Measurements from ENCODE around the gene LIG3.
"Not testable (repeated sequence)": the region's sequence is repeated elsewhere in the genome, so short reads cannot be mapped to it uniquely, and the experiment has no call there.

Gene LIG3

DNA sequence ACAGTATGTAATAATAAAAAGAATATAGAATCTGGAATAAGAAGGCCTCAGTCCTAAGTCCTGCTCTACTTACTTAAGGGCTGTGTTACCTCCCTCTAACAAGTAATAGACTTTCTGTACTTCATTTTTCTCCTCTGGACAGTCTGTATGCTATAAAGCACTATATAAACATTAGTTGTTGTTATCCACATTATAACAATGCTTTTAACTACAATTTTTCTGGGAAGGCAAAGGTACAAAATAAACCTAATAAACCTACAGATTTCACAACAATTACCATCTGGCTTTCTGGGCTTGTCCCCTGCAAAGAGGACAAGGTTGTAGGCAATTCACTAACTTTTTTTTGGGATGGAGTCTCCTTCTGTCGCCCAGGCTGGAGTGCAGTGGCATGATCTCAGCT, 50.5 kb downstream of the LIG3 start:
- Histone ChIP-seq H3K4me3 (ENCODE audit: insufficient read depth, low read depth, low read length, poor library complexity, severe bottlenecking) (no peak overlapping the region), H3K27ac (ENCODE audit: insufficient read depth, low read length, poor library complexity, severe bottlenecking) (no peak overlapping the region), H3K27me3 (replicated peaks; ENCODE audit: control insufficient read depth, insufficient read depth, low read length, poor library complexity, severe bottlenecking) (no peaks in the 10 kb centered on the region), H3K36me3 (ENCODE audit: control insufficient read depth, insufficient read depth, low read length) (peaks cover 7% of the 10 kb centered on the region), H3K9me3 (ENCODE audit: control insufficient read depth, low read length) (no peaks in the 10 kb centered on the region), H3K4me1 (ENCODE audit: control insufficient read depth, insufficient read depth, low read length, poor library complexity, severe bottlenecking) (no peaks in the 10 kb centered on the region)
- DNase-seq, result no peak

DNA sequence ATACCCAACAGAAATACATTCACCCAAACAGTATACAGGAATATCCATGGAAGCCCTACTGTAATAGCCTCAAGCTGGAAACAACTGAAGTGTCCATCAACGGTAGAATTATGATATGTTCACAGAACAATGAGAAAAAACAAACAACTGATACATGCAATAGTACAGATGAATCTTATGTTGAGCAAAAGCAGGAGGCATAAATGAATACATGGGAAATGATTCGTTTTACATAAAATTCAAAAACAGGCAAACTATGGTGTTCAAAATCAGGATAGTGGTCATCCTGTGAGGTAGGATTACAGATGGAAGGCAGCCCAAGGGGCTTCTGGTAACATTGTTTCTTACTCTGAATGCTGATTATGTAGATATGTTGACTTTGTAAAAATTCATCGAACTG, 58.1 kb downstream of the LIG3 start:
- peaks cover 6% of the 10 kb centered on the region for H3K4me1 ChIP-seq (ENCODE audit: control insufficient read depth, insufficient read depth, low read length, poor library complexity, severe bottlenecking)
- no peak for DNase-seq
- no peaks in the 10 kb centered on the region for H3K27me3 ChIP-seq (replicated peaks; ENCODE audit: control insufficient read depth, insufficient read depth, low read length, poor library complexity, severe bottlenecking)
- H3K36me3 ChIP-seq (ENCODE audit: control insufficient read depth, insufficient read depth, low read length), result peaks cover 7% of the 10 kb centered on the region
- no peak overlapping the region for H3K27ac ChIP-seq (ENCODE audit: insufficient read depth, low read length, poor library complexity, severe bottlenecking)
- no peaks in the 10 kb centered on the region for H3K9me3 ChIP-seq (ENCODE audit: control insufficient read depth, low read length)
- no peak overlapping the region for H3K4me3 ChIP-seq (ENCODE audit: insufficient read depth, low read depth, low read length, poor library complexity, severe bottlenecking)

DNA sequence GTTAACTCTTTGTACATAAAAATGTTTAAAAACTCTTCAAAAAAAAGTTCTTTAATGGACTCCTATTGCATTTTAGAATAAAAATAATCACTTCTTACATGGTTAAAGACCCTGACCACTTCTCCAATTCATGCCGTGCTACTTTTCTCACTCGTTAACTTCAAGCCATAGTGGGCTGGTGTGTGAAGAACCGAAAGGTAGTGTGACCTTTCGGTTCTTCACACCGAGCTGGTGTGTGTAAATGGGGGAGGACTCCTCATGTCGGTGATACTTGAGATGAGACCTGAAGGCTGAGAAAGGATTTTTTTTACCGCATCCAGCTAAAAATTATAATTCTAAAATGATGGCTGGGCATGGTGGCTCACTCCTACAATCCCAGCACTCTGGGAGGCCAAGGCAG, 61.1 kb downstream of the LIG3 start:
- no peaks in the 10 kb centered on the region for H3K9me3 ChIP-seq (ENCODE audit: control insufficient read depth, low read length)
- H3K4me3 ChIP-seq (ENCODE audit: insufficient read depth, low read depth, low read length, poor library complexity, severe bottlenecking), result no peak overlapping the region

DNA sequence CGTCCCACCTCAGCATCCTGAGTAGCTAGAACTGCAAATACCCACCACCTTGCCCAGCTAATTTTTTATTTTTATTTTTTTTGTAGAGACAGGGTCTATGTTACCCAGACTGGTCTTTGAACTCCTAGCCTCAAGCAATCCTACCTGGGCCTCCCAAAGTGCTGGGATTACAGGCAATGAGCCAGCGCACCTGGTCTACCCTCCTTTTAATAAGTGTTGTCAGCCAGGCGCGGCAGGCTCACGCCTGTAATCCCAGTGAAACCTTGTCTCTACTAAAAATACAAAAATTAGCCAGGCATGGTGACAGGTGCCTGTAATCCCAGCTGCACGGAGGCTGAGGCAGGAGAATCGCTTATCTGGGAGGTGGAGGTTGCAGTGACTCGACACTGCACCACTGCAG, 63.9 kb downstream of the LIG3 start:
- Histone ChIP-seq H3K27ac (ENCODE audit: insufficient read depth, low read length, poor library complexity, severe bottlenecking) (peak overlapping the region; percentile 82), H3K27me3 (replicated peaks; ENCODE audit: control insufficient read depth, insufficient read depth, low read length, poor library complexity, severe bottlenecking) (no peaks in the 10 kb centered on the region), H3K4me1 (ENCODE audit: control insufficient read depth, insufficient read depth, low read length, poor library complexity, severe bottlenecking) (peaks cover 54% of the 10 kb centered on the region), H3K36me3 (ENCODE audit: control insufficient read depth, insufficient read depth, low read length) (peaks cover 7% of the 10 kb centered on the region), H3K9me3 (ENCODE audit: control insufficient read depth, low read length) (no peaks in the 10 kb centered on the region), H3K4me3 (ENCODE audit: insufficient read depth, low read depth, low read length, poor library complexity, severe bottlenecking) (no peak overlapping the region)
- no peak for DNase-seq

More for the DNA sequence above, 61.1 kb downstream of the LIG3 start:
- DNase-seq, result no peak
- Histone ChIP-seq H3K27me3 (replicated peaks; ENCODE audit: control insufficient read depth, insufficient read depth, low read length, poor library complexity, severe bottlenecking) (no peaks in the 10 kb centered on the region), H3K4me1 (ENCODE audit: control insufficient read depth, insufficient read depth, low read length, poor library complexity, severe bottlenecking) (peaks cover 31% of the 10 kb centered on the region), H3K27ac (ENCODE audit: insufficient read depth, low read length, poor library complexity, severe bottlenecking) (no peak overlapping the region), H3K36me3 (ENCODE audit: control insufficient read depth, insufficient read depth, low read length) (peaks cover 7% of the 10 kb centered on the region)

DNA sequence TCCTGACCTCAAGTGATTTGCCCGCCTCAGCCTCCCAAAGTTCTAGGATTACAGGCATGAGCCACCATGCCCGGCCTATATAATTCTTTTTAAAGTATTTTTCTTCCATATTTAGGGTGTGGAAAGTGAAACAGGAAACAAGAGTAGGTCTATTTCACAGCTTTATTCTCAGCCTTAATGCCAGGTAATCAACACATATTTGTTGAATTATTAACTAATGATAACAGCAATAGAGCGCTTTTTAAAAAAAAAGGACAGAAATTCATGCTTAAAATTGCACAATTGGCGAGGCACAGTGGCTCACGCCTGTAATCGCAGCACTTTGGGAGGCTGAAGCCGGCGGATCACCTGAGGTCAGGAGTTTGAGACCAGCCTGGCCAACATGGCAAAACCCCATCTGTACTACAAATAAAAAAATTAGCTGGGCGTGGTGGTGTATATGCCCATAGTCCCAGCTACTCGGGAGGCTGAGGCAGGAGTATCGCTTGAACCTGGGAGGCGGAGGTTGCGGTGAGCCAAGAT, 65.2 kb downstream of the LIG3 start:
- not testable (repeated sequence) for H3K9me3 ChIP-seq (ENCODE audit: control insufficient read depth, low read length); DNase-seq; H3K4me3 ChIP-seq (ENCODE audit: insufficient read depth, low read depth, low read length, poor library complexity, severe bottlenecking); H3K36me3 ChIP-seq (ENCODE audit: control insufficient read depth, insufficient read depth, low read length); H3K27me3 ChIP-seq (replicated peaks; ENCODE audit: control insufficient read depth, insufficient read depth, low read length, poor library complexity, severe bottlenecking)
- H3K27ac ChIP-seq (ENCODE audit: insufficient read depth, low read length, poor library complexity, severe bottlenecking), result peak overlapping the region; percentile 82
- peaks cover 67% of the 10 kb centered on the region for H3K4me1 ChIP-seq (ENCODE audit: control insufficient read depth, insufficient read depth, low read length, poor library complexity, severe bottlenecking)

DNA sequence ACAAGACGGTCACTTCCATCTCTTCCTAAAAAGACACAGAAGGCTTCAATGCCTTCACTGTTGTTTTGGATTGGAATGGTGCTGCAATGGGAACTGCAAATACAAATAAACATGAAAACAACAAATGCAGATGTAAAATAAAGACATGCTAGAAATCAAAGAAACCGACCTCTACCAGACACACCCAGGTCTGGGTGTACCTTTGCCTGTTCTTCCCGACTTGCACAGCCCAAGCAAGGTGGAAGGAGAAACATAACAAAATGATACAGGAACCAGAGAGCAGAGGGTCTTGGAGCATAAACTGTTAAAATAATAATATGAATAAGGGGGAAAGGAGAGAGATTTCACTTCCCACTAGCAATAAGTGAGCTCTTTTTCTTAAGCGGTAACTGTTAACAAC, 65.9 kb downstream of the LIG3 start:
- peak overlapping the region; percentile 29 for H3K4me3 ChIP-seq (ENCODE audit: insufficient read depth, low read depth, low read length, poor library complexity, severe bottlenecking)
- H3K36me3 ChIP-seq (ENCODE audit: control insufficient read depth, insufficient read depth, low read length), result peaks cover 3% of the 10 kb centered on the region
- no peaks in the 10 kb centered on the region for H3K27me3 ChIP-seq (replicated peaks; ENCODE audit: control insufficient read depth, insufficient read depth, low read length, poor library complexity, severe bottlenecking)
- H3K4me1 ChIP-seq (ENCODE audit: control insufficient read depth, insufficient read depth, low read length, poor library complexity, severe bottlenecking), result peaks cover 74% of the 10 kb centered on the region
- H3K9me3 ChIP-seq (ENCODE audit: control insufficient read depth, low read length), result no peaks in the 10 kb centered on the region
- H3K27ac ChIP-seq (ENCODE audit: insufficient read depth, low read length, poor library complexity, severe bottlenecking), result peak overlapping the region; percentile 82
- no peak for DNase-seq

DNA sequence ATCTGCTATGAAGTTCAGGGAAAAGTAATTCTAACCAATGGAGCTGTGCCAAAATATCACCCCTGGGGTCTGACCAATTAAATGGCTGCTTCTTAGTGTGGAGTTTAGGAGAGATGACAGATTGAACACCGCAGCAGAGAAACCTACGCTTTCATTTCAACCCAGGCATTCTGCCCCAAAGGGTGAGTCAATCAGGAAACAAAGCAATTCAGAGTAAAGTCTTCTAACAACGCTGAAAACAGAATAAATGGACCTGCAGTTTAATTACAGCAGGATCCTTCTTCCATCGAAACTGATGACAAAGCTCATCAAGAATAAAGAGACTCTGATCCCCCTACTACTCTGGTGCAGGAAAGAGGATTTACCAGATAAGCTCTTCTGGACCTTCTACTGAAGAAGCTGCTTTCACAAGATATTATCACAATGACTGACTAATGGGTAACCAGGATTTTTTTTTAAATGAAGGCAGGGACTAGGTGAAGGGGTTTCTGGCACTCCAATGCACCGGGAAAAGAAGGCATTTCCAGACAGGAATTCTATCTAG, 66.5 kb downstream of the LIG3 start:
- H3K4me1 ChIP-seq (ENCODE audit: control insufficient read depth, insufficient read depth, low read length, poor library complexity, severe bottlenecking), result peaks cover 80% of the 10 kb centered on the region

DNA sequence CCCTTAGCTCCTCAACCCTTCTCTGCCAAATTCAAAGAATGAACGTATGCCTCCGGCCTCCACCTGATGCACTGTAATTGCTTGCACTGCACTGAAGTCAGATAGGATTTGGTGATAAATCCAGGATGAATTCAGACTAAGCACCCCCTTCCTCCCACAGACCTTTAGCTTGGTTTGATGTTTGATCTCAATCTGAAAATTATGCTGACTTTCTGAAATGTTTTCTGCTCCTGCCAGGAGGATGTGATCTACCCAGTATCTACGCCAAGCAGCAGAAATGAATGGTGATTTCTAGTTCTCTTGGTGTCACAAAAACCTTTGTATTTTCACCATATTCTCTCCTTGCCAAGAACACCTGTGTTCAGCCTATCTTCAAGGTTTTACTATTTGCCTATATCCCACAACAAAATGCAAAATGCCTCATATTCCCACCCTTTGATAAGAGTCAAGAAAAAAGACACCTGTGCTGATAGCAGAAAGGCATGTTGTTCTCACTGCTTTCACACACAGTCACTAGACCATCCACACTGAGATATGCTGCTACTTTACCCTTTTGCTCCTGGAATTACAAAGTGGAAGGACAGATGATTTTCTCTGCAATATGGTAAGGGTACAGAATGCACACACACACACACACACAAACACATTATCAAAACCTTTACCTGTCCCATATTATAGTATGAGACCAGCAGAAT, 68.5 kb downstream of the LIG3 start:
- peaks cover 92% of the 10 kb centered on the region for H3K4me1 ChIP-seq (ENCODE audit: control insufficient read depth, insufficient read depth, low read length, poor library complexity, severe bottlenecking)
- no peaks in the 10 kb centered on the region for H3K36me3 ChIP-seq (ENCODE audit: control insufficient read depth, insufficient read depth, low read length)
- H3K4me3 ChIP-seq (ENCODE audit: insufficient read depth, low read depth, low read length, poor library complexity, severe bottlenecking), result no peak overlapping the region
- no peaks in the 10 kb centered on the region for H3K27me3 ChIP-seq (replicated peaks; ENCODE audit: control insufficient read depth, insufficient read depth, low read length, poor library complexity, severe bottlenecking)
- peak overlapping the region; percentile 84 for H3K27ac ChIP-seq (ENCODE audit: insufficient read depth, low read length, poor library complexity, severe bottlenecking)
- DNase-seq, result no peak
- no peaks in the 10 kb centered on the region for H3K9me3 ChIP-seq (ENCODE audit: control insufficient read depth, low read length)

More for the DNA sequence above, 66.5 kb downstream of the LIG3 start:
- peak; percentile 38 to 55 (median 41) for DNase-seq
- Histone ChIP-seq H3K27ac (ENCODE audit: insufficient read depth, low read length, poor library complexity, severe bottlenecking) (peak overlapping the region; percentile 82), H3K36me3 (ENCODE audit: control insufficient read depth, insufficient read depth, low read length) (no peaks in the 10 kb centered on the region), H3K4me3 (ENCODE audit: insufficient read depth, low read depth, low read length, poor library complexity, severe bottlenecking) (peak overlapping the region; percentile 29), H3K27me3 (replicated peaks; ENCODE audit: control insufficient read depth, insufficient read depth, low read length, poor library complexity, severe bottlenecking) (no peaks in the 10 kb centered on the region), H3K9me3 (ENCODE audit: control insufficient read depth, low read length) (no peaks in the 10 kb centered on the region)

DNA sequence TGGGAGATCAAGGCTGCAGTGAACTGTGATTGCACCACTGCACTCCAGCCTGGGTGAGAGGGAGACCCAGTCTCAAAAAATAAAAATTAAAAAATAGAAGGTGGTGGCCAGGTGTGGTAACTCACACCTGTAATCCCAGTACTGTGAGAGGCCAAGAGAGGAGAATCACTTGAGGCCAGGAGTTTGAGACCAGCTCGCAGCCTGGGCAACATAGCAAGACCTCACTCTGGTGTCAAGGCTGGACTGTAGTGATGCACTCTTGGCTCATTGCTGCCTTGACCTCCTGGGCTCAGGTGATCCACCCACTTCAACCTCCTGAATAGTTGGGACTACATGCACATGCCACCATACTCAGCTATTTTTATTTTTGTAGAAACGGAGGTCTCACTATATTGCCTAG, 69.9 kb downstream of the LIG3 start:
- H3K4me1 ChIP-seq (ENCODE audit: control insufficient read depth, insufficient read depth, low read length, poor library complexity, severe bottlenecking), result peaks cover 82% of the 10 kb centered on the region
- peak overlapping the region; percentile 84 for H3K27ac ChIP-seq (ENCODE audit: insufficient read depth, low read length, poor library complexity, severe bottlenecking)
- H3K36me3 ChIP-seq (ENCODE audit: control insufficient read depth, insufficient read depth, low read length), result no peaks in the 10 kb centered on the region
- no peak overlapping the region for H3K4me3 ChIP-seq (ENCODE audit: insufficient read depth, low read depth, low read length, poor library complexity, severe bottlenecking)
- H3K27me3 ChIP-seq (replicated peaks; ENCODE audit: control insufficient read depth, insufficient read depth, low read length, poor library complexity, severe bottlenecking), result no peaks in the 10 kb centered on the region
- no peak for DNase-seq
- no peaks in the 10 kb centered on the region for H3K9me3 ChIP-seq (ENCODE audit: control insufficient read depth, low read length)

DNA sequence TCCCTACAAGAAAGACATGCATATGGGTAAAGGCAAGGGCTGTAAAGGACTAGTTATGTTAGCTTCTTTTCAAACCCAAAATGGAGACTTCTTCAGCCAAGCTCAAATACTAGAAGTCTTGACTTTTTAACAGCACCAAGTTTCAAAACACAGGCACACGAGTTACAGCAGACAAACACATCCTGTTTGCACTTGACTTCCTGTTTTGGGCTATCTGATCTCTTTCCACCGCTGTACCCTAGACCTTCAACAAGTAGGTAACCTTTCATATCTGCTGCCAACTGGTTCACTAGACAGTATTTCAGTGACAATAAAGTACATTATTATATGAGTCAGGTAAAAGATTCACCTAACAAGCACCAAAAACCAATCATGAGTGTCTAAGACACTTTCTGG, 70.9 kb downstream of the LIG3 start:
- H3K4me3 ChIP-seq (ENCODE audit: insufficient read depth, low read depth, low read length, poor library complexity, severe bottlenecking), result no peak overlapping the region
- no peaks in the 10 kb centered on the region for H3K36me3 ChIP-seq (ENCODE audit: control insufficient read depth, insufficient read depth, low read length)
- peak; percentile 22 to 34 (median 34) for DNase-seq
- H3K4me1 ChIP-seq (ENCODE audit: control insufficient read depth, insufficient read depth, low read length, poor library complexity, severe bottlenecking), result peaks cover 72% of the 10 kb centered on the region
- no peaks in the 10 kb centered on the region for H3K9me3 ChIP-seq (ENCODE audit: control insufficient read depth, low read length)
- H3K27ac ChIP-seq (ENCODE audit: insufficient read depth, low read length, poor library complexity, severe bottlenecking), result peak overlapping the region; percentile 84
- H3K27me3 ChIP-seq (replicated peaks; ENCODE audit: control insufficient read depth, insufficient read depth, low read length, poor library complexity, severe bottlenecking), result no peaks in the 10 kb centered on the region

Measured in effector memory CD4-positive, alpha-beta T cell (primary cell).